HG02678 (cell line): ENCODE data around the gene AGBL1.
"Not testable (repeated sequence)": the region's sequence is repeated elsewhere in the genome, so short reads cannot be mapped to it uniquely, and the experiment has no call there.

Experiments used
- ATAC-seq: cut with Tn5 transposase; IDR thresholded peaks from one replicate; pipeline ENCODE4 v1.9.1; 2021; ENCODE audit warnings: mild to moderate bottlenecking, moderate library complexity; ENCODE audit not compliant: unreplicated experiment

AGBL1 gene

GRCh38 chr15:86392296-86392695 is 312.6 kb downstream of the AGBL1 start:
- no peak for ATAC-seq

- no peak for ATAC-seq
Observed at GRCh38 chr15:86392874-86393273, 313.2 kb downstream of the AGBL1 start.

- no peak for ATAC-seq
Observed at GRCh38 chr15:86394866-86395265, 315.2 kb downstream of the AGBL1 start.

- ATAC-seq: no peak
Observed at GRCh38 chr15:86399041-86399954, 319.6 kb downstream of the AGBL1 start.

- no peak for ATAC-seq
Observed at GRCh38 chr15:86403221-86403620, 323.6 kb downstream of the AGBL1 start.

- ATAC-seq: no peak
Observed at GRCh38 chr15:86403914-86404583, 324.4 kb downstream of the AGBL1 start.

GRCh38 chr15:86408261-86408660 is 328.6 kb downstream of the AGBL1 start:
- no peak for ATAC-seq

- no peak for ATAC-seq
Observed at GRCh38 chr15:86411916-86412315, 332.2 kb downstream of the AGBL1 start.

GRCh38 chr15:86413191-86413590 is 333.5 kb downstream of the AGBL1 start:
- ATAC-seq: no peak

GRCh38 chr15:86425746-86426145 is 346.1 kb downstream of the AGBL1 start:
- no peak for ATAC-seq

GRCh38 chr15:86432861-86433260 is 353.2 kb downstream of the AGBL1 start:
- ATAC-seq: no peak

GRCh38 chr15:86433983-86434382 is 354.3 kb downstream of the AGBL1 start:
- no peak for ATAC-seq

- no peak for ATAC-seq
Observed at GRCh38 chr15:86439614-86440013, 359.9 kb downstream of the AGBL1 start.

GRCh38 chr15:86444527-86444926 is 364.9 kb downstream of the AGBL1 start:
- no peak for ATAC-seq

- no peak for ATAC-seq
Observed at GRCh38 chr15:86445579-86446252, 366.0 kb downstream of the AGBL1 start.

GRCh38 chr15:86446253-86446640 is 366.6 kb downstream of the AGBL1 start:
- ATAC-seq: no peak

- not testable (repeated sequence) for ATAC-seq
Observed at GRCh38 chr15:86465470-86466039, 385.9 kb downstream of the AGBL1 start.

- no peak for ATAC-seq
Observed at GRCh38 chr15:86481720-86482119, 402.0 kb downstream of the AGBL1 start.

- ATAC-seq: no peak
Observed at GRCh38 chr15:86483936-86484335, 404.3 kb downstream of the AGBL1 start.

- no peak for ATAC-seq
Observed at GRCh38 chr15:86488046-86488445, 408.4 kb downstream of the AGBL1 start.

- ATAC-seq: no peak
Observed at GRCh38 chr15:86489981-86490380, 410.3 kb downstream of the AGBL1 start.
